Parathyroid adenoma (tissue), 2 donors: ENCODE measurements around the gene DBF4.
"Not testable (repeated sequence)": the region's sequence is repeated elsewhere in the genome, so short reads cannot be mapped to it uniquely, and the experiment has no call there.

Experiments
- H2AFZ ChIP-seq: fragments of 300-600 bp; sonication (generic); one replicate; pipeline ENCODE4 v1.7.0; 2017; ENCODE audit warnings: antibody characterized with exemption, mild to moderate bottlenecking
- H3K27ac ChIP-seq: fragments of 300-600 bp; sonication (generic); one replicate; pipeline ENCODE4 v1.7.0; 2017
- H3K27me3 ChIP-seq: fragments of 300-600 bp; sonication (generic); one replicate; pipeline ENCODE4 v1.7.0; 2017; ENCODE audit warnings: low read length; ENCODE audit not compliant: control insufficient read depth, insufficient read depth
- H3K36me3 ChIP-seq: fragments of 300-600 bp; sonication (generic); one replicate; pipeline ENCODE4 v1.7.0; 2017; ENCODE audit warnings: low read length; ENCODE audit not compliant: control insufficient read depth, insufficient read depth
- H3K4me1 ChIP-seq: fragments of 300-600 bp; sonication (generic); one replicate; pipeline ENCODE4 v1.7.0; 2017; ENCODE audit warnings: control low read depth
- H3K4me2 ChIP-seq: fragments of 300-600 bp; sonication (generic); one replicate; pipeline ENCODE4 v1.7.0; 2017; ENCODE audit warnings: low read length
- H3K4me3 ChIP-seq: fragments of 300-600 bp; sonication (generic); one replicate; pipeline ENCODE4 v1.7.0; 2017; ENCODE audit warnings: low read depth, low read length
- H3K79me2 ChIP-seq: fragments of 300-600 bp; sonication (generic); one replicate; pipeline ENCODE4 v1.7.0; 2017; ENCODE audit warnings: control low read depth
- H3K9ac ChIP-seq: fragments of 300-600 bp; sonication (generic); one replicate; pipeline ENCODE4 v1.7.0; 2017; ENCODE audit warnings: mild to moderate bottlenecking
- H3K9me3 ChIP-seq: fragments of 300-600 bp; sonication (generic); one replicate; pipeline ENCODE4 v1.7.0; 2017; ENCODE audit warnings: low read length; ENCODE audit not compliant: control insufficient read depth
- TF ChIP-seq, protein P1 (sequence below): fragments of 300-600 bp; sonication (generic); IDR thresholded peaks from one replicate; pipeline ENCODE4 v1.7.0; 2017; ENCODE audit warnings: antibody characterized with exemption, mild to moderate bottlenecking
- donor health status: primary hyperparathyroidism.

Gene DBF4

DNA sequence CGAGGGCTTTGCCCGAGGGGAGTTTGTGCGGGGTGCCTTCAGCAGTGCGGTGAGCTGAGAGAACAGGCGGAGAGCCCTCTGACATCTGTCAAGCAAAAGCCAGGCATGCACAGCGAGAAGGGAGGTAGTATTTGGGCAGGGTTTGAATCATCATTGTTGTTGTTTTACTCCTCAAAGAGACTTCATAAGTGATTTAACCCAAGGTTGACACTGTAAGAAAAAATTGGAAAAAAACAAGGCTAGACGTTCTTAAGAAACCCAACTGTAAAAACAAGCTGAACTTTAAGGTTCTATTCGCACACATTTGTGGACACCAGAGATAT lies 59.1 kb downstream of the DBF4 start:
- Histone ChIP-seq H3K27me3 (no peaks in the 10 kb centered on the region), H3K79me2 (no peaks in the 10 kb centered on the region), H3K4me2 (peak overlapping the region; percentile 62), H3K4me1 (peaks cover 3% of the 10 kb centered on the region), H3K9ac (no peak overlapping the region), H3K36me3 (no peaks in the 10 kb centered on the region), H3K4me3 (no peak overlapping the region), H3K27ac (no peak overlapping the region), H3K9me3 (no peaks in the 10 kb centered on the region), H2AFZ (peak overlapping the region; percentile 72)
- TF ChIP-seq, protein P1, sequence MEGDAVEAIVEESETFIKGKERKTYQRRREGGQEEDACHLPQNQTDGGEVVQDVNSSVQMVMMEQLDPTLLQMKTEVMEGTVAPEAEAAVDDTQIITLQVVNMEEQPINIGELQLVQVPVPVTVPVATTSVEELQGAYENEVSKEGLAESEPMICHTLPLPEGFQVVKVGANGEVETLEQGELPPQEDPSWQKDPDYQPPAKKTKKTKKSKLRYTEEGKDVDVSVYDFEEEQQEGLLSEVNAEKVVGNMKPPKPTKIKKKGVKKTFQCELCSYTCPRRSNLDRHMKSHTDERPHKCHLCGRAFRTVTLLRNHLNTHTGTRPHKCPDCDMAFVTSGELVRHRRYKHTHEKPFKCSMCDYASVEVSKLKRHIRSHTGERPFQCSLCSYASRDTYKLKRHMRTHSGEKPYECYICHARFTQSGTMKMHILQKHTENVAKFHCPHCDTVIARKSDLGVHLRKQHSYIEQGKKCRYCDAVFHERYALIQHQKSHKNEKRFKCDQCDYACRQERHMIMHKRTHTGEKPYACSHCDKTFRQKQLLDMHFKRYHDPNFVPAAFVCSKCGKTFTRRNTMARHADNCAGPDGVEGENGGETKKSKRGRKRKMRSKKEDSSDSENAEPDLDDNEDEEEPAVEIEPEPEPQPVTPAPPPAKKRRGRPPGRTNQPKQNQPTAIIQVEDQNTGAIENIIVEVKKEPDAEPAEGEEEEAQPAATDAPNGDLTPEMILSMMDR, result no peak

DNA sequence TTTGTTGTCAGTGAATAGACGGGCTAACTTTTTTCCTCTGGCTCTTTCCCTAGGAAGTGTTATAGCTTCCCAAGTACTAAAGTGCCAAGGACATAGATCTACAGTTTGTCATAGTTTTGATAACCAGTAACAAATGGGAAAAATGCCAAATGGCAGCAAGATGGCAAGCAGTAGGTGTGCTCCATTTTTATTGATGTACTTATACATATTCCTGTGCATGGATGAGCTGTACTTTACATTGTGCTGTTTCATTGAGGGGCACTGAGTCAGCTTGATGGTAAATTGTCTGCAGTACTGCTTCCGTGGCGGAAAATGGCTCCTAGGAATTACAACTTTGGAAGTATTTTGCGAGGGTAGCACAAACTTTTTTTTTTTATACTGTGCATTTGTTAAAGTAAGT lies 64.8 kb downstream of the DBF4 start:
- no peaks in the 10 kb centered on the region for H3K9me3 ChIP-seq
- H3K27me3 ChIP-seq, result no peaks in the 10 kb centered on the region
- H3K4me2 ChIP-seq, result no peak overlapping the region
- H3K4me3 ChIP-seq, result no peak overlapping the region
- no peaks in the 10 kb centered on the region for H3K4me1 ChIP-seq
- TF ChIP-seq, protein P1, result no peak
- H2AFZ ChIP-seq, result no peak overlapping the region
- H3K27ac ChIP-seq, result no peak overlapping the region
- no peaks in the 10 kb centered on the region for H3K36me3 ChIP-seq
- no peak overlapping the region for H3K9ac ChIP-seq
- no peaks in the 10 kb centered on the region for H3K79me2 ChIP-seq

DNA sequence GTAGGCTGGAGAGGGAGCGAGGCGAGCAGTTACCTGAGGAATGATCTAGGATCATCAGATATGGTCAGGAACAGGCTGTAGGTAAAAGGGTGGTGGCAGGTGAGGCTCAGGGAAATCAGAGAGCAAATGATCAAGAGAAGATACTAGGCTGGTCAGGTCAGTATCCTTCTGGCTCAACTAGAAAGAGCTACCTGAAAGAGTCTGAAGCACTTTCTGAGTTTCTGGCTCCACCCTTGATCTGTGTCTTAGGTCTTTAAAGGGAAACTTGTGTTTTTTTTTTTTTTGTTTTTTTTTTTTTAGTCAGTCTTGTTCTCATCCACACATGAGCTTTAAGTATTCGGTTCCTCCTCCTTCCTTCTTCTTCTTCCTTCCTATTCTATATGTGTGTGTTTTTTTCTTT lies 68.3 kb downstream of the DBF4 start:
- H3K9ac ChIP-seq, result no peak overlapping the region
- H2AFZ ChIP-seq, result no peak overlapping the region
- no peaks in the 10 kb centered on the region for H3K79me2 ChIP-seq
- H3K4me2 ChIP-seq, result no peak overlapping the region
- H3K4me3 ChIP-seq, result no peak overlapping the region
- TF ChIP-seq, protein P1, result no peak
- H3K27ac ChIP-seq, result no peak overlapping the region
- no peaks in the 10 kb centered on the region for H3K36me3 ChIP-seq
- no peaks in the 10 kb centered on the region for H3K9me3 ChIP-seq
- no peaks in the 10 kb centered on the region for H3K27me3 ChIP-seq
- no peaks in the 10 kb centered on the region for H3K4me1 ChIP-seq

DNA sequence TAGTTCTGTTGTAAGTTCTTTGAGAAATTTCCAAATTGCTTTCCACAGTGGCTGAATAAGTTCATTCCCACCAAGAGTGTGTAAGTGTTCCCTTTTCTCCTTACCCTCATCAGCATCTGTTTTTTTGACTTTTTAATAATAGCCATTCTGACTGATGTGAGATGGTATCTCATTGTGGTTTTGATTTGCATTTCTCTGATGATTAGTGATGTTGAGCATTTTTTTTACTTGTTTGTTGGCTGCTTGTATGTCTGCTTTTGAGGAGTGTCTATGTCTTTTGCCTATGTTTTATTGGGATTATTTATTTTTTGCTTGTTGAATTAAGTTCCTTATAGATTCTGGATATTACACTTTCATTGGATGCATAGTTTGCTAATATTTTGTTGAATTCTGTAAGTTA lies 69.6 kb downstream of the DBF4 start:
- H3K9ac ChIP-seq, H2AFZ ChIP-seq, H3K27ac ChIP-seq, H3K4me1 ChIP-seq, H3K79me2 ChIP-seq, H3K4me3 ChIP-seq, H3K36me3 ChIP-seq, H3K9me3 ChIP-seq, H3K27me3 ChIP-seq, H3K4me2 ChIP-seq: not testable (repeated sequence)

DNA sequence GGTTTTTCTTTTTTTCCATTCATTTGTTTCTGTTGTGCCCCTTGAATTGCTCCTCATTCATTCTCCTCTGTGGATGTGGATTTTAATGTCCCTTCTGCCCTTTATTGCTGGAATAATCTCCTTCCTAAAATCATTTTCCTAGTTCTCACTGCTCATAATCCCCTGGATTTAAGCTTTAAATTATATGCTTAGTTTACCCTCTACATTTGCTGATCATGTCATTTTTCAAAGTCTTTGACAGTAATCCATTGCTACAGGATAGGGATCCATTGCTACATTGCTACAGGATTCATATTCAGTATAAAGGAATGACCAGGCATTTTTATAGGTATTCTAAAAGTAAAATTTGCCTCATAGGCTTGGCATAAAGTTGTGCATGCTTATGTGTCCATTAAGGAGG lies 72.1 kb downstream of the DBF4 start:
- no peak overlapping the region for H3K4me3 ChIP-seq
- no peak overlapping the region for H3K4me2 ChIP-seq
- H3K9ac ChIP-seq, result no peak overlapping the region
- H3K79me2 ChIP-seq, result no peaks in the 10 kb centered on the region
- H3K4me1 ChIP-seq, result no peaks in the 10 kb centered on the region
- H3K27ac ChIP-seq, result no peak overlapping the region
- H3K9me3 ChIP-seq, result no peaks in the 10 kb centered on the region
- no peak overlapping the region for H2AFZ ChIP-seq
- TF ChIP-seq, protein P1, result no peak
- H3K27me3 ChIP-seq, result no peaks in the 10 kb centered on the region
- H3K36me3 ChIP-seq, result no peaks in the 10 kb centered on the region
